ENCODE measurements around the gene S100A11.
A peak's percentile ranks its signal among the peaks of the same experiment; 100 is the strongest.

The S100A11 gene

GRCh38 chr1:152001631-152002584 is 34.9 kb downstream of the S100A11 start:
- peak; percentile 57 for DNase-seq (ENCODE audit: low spot score)

GRCh38 chr1:152000964-152001630 is 35.7 kb downstream of the S100A11 start:
- DNase-seq (ENCODE audit: low spot score): no peak

GRCh38 chr1:151998611-151999362 is 38.0 kb downstream of the S100A11 start:
- DNase-seq (ENCODE audit: low spot score): no peak

- no peak for DNase-seq (ENCODE audit: low spot score)
These were observed 39.6 kb downstream of the S100A11 start for GRCh38 chr1:151997284-151997570.

GRCh38 chr1:151995774-151996173 is 41.0 kb downstream of the S100A11 start:
- no peak for DNase-seq (ENCODE audit: low spot score)

GRCh38 chr1:151994956-151995355 is 41.8 kb downstream of the S100A11 start:
- DNase-seq (ENCODE audit: low spot score): no peak

GRCh38 chr1:151993734-151994496 is 42.9 kb downstream of the S100A11 start, which contains the start of gene S100A10:
Gene S100A10, minus strand, starts transcription at chr1:151993859. Its CDS starts 7,629 bp downstream, at chr1:151986230.
- DNase-seq (ENCODE audit: low spot score): no peak

GRCh38 chr1:151993084-151993733 is 43.6 kb downstream of the S100A11 start:
- DNase-seq (ENCODE audit: low spot score): no peak

GRCh38 chr1:151992303-151993083 is 44.3 kb downstream of the S100A11 start:
- no peak for DNase-seq (ENCODE audit: low spot score)

GRCh38 chr1:151991663-151992302 is 45.0 kb downstream of the S100A11 start:
- DNase-seq (ENCODE audit: low spot score): no peak

- no peak for DNase-seq (ENCODE audit: low spot score)
These were observed 46.0 kb downstream of the S100A11 start for GRCh38 chr1:151990856-151991198.

- DNase-seq (ENCODE audit: low spot score): no peak
These were observed 46.5 kb downstream of the S100A11 start for GRCh38 chr1:151990058-151990855.

- no peak for DNase-seq (ENCODE audit: low spot score)
These were observed 47.5 kb downstream of the S100A11 start for GRCh38 chr1:151989211-151989862.

GRCh38 chr1:151988405-151988923 is 48.3 kb downstream of the S100A11 start:
- DNase-seq (ENCODE audit: low spot score): no peak

- DNase-seq (ENCODE audit: low spot score): no peak
These were observed 50.2 kb downstream of the S100A11 start for GRCh38 chr1:151986501-151987190.

- DNase-seq (ENCODE audit: low spot score): no peak
These were observed 51.0 kb downstream of the S100A11 start for GRCh38 chr1:151985768-151986167.

GRCh38 chr1:151985270-151985669 is 51.5 kb downstream of the S100A11 start:
- no peak for DNase-seq (ENCODE audit: low spot score)

All from putamen (tissue), 1 donor.